RPMI7951 (cell line): ENCODE results near the gene PDE6H. TPM values are rescaled to one million over a fixed set of nuclear protein-coding genes. Genes with fewer than 3 reads are reported as not detected.

Experiments used
- DNase-seq: peaks from one replicate; pipeline ENCODE4 v3.0.0-alpha.2; 2012; ENCODE audit warnings: low read depth
- total RNA-seq: library from RNA; depleted of rRNA; stranded (reverse); fragments of >200 nt; shearing (Covaris generic); gene quantifications from 2 replicates; pipeline ENCODE4 v1.2.3, GENCODE V29; 2014

PDE6H gene
- total RNA-seq, 1 experiment from 2014 or later, result not detected

- DNase-seq, result no peak
Observed at GRCh38 chr12:14974633-14975032, 1.8 kb downstream of the PDE6H start.

GRCh38 chr12:14975457-14975856 lies 2.6 kb downstream of the PDE6H start:
- no peak for DNase-seq

GRCh38 chr12:14976658-14977057 lies 3.8 kb downstream of the PDE6H start:
- no peak for DNase-seq

- DNase-seq, result no peak
Observed at GRCh38 chr12:14979468-14979867, 6.6 kb downstream of the PDE6H start.

GRCh38 chr12:14981049-14981448 lies 8.2 kb downstream of the PDE6H start:
- no peak for DNase-seq

GRCh38 chr12:14982562-14982961 lies 9.7 kb downstream of the PDE6H start:
- DNase-seq, result no peak

- no peak for DNase-seq
Observed at GRCh38 chr12:14982991-14983390, 10.1 kb downstream of the PDE6H start.

- peak; percentile 18 for DNase-seq
Observed at GRCh38 chr12:14984036-14984435, 11.2 kb downstream of the PDE6H start.

GRCh38 chr12:14984766-14985285 lies 12.0 kb downstream of the PDE6H start:
- DNase-seq, result no peak

GRCh38 chr12:14986449-14986848 lies 13.6 kb downstream of the PDE6H start:
- no peak for DNase-seq

- no peak for DNase-seq
Observed at GRCh38 chr12:14988035-14988434, 15.2 kb downstream of the PDE6H start.

GRCh38 chr12:14989790-14990189 lies 16.9 kb downstream of the PDE6H start:
- no peak for DNase-seq

GRCh38 chr12:14991069-14991468 lies 18.2 kb downstream of the PDE6H start:
- DNase-seq, result no peak

- no peak for DNase-seq
Observed at GRCh38 chr12:14992673-14993072, 19.8 kb downstream of the PDE6H start.

GRCh38 chr12:14993117-14993516 lies 20.3 kb downstream of the PDE6H start:
- no peak for DNase-seq

- DNase-seq, result peak; percentile 58
Observed at GRCh38 chr12:14993537-14994266, 20.9 kb downstream of the PDE6H start.

- no peak for DNase-seq
Observed at GRCh38 chr12:14994610-14995009, 21.8 kb downstream of the PDE6H start.

- peak; percentile 50 for DNase-seq
Observed at GRCh38 chr12:14995583-14996425, 23.0 kb downstream of the PDE6H start.

GRCh38 chr12:14997998-14998397 lies 25.2 kb downstream of the PDE6H start:
- no peak for DNase-seq

- no peak for DNase-seq
Observed at GRCh38 chr12:14999021-14999694, 26.3 kb downstream of the PDE6H start.

- peak; percentile 48 for DNase-seq
Observed at GRCh38 chr12:14999695-15000365, 27.0 kb downstream of the PDE6H start.

GRCh38 chr12:15000575-15000974 lies 27.7 kb downstream of the PDE6H start:
- no peak for DNase-seq
